ENCODE measurements around the gene FBXO39.
"Not testable (repeated sequence)": the region's sequence is repeated elsewhere in the genome, so short reads cannot be mapped to it uniquely, and the experiment has no call there.

The FBXO39 gene

GRCh38 chr17:6775871-6776405, at the start of gene FBXO39:
Gene FBXO39, plus strand, starts transcription at chr17:6776215. Its CDS starts 3,654 bp downstream, at chr17:6779869.
- DNase-seq, result no peak

GRCh38 chr17:6729531-6729930, 46.5 kb upstream of the FBXO39 start:
- DNase-seq, result no peak

- not testable (repeated sequence) for DNase-seq
Measured at GRCh38 chr17:6746665-6747064, 29.4 kb upstream of the FBXO39 start.

GRCh38 chr17:6748617-6749016, 27.4 kb upstream of the FBXO39 start:
- no peak for DNase-seq

GRCh38 chr17:6749519-6749918, 26.5 kb upstream of the FBXO39 start:
- DNase-seq, result no peak

GRCh38 chr17:6752068-6752909, 23.7 kb upstream of the FBXO39 start:
- no peak for DNase-seq

- peak; percentile 50 for DNase-seq
Measured at GRCh38 chr17:6753006-6753445, 23.0 kb upstream of the FBXO39 start.

- no peak for DNase-seq
Measured at GRCh38 chr17:6753546-6753945, 22.5 kb upstream of the FBXO39 start.

- no peak for DNase-seq
Measured at GRCh38 chr17:6755281-6755680, 20.7 kb upstream of the FBXO39 start.

GRCh38 chr17:6755731-6756184, 20.3 kb upstream of the FBXO39 start, which contains the start of gene XAF1:
Gene XAF1, plus strand, starts transcription at chr17:6756046. Its CDS starts 33 bp downstream, at chr17:6756079.
- DNase-seq, result peak; percentile 55

GRCh38 chr17:6756425-6757031, 19.5 kb upstream of the FBXO39 start:
- DNase-seq, result peak; percentile 26

- DNase-seq, result no peak
Measured at GRCh38 chr17:6757747-6758146, 18.3 kb upstream of the FBXO39 start.

- no peak for DNase-seq
Measured at GRCh38 chr17:6761779-6762178, 14.2 kb upstream of the FBXO39 start.

- DNase-seq, result no peak
Measured at GRCh38 chr17:6768447-6768846, 7.6 kb upstream of the FBXO39 start.

- DNase-seq, result no peak
Measured at GRCh38 chr17:6772016-6772415, 4.0 kb upstream of the FBXO39 start.

GRCh38 chr17:6774906-6775305, 1.1 kb upstream of the FBXO39 start:
- DNase-seq, result not testable (repeated sequence)

GRCh38 chr17:6779411-6779810, 3.4 kb downstream of the FBXO39 start:
- DNase-seq, result no peak

GRCh38 chr17:6780001-6780400, 4.0 kb downstream of the FBXO39 start:
- DNase-seq, result no peak

- no peak for DNase-seq
Measured at GRCh38 chr17:6780886-6781285, 4.9 kb downstream of the FBXO39 start.

- DNase-seq, result no peak
Measured at GRCh38 chr17:6782244-6782643, 6.2 kb downstream of the FBXO39 start.

- DNase-seq, result no peak
Measured at GRCh38 chr17:6786618-6787017, 10.6 kb downstream of the FBXO39 start.

GRCh38 chr17:6787081-6787693, 11.2 kb downstream of the FBXO39 start:
- no peak for DNase-seq

- DNase-seq, result no peak
Measured at GRCh38 chr17:6789146-6789545, 13.1 kb downstream of the FBXO39 start.

All from stimulated activated CD4-positive, alpha-beta T cell treated with anti-CD3 and anti-CD28 coated beads, Interleukin-15, amount 100 ng/mL, for 24 hours (primary cell).